T-helper 17 cell (primary cell): ENCODE data around the gene TRAPPC10. TPM values are rescaled to one million over a fixed set of nuclear protein-coding genes. Genes with fewer than 3 reads are reported as not detected.

ENCODE experiments used
- ATAC-seq: fragments of 150-1000 bp; cut with Tn5 transposase; 2 replicates; pipeline ENCODE4 v1.10.0; 2021; ENCODE audit warnings: mild to moderate bottlenecking, moderate library complexity
- DNase-seq, 3 donors: peaks; one replicate each; pipeline versions ENCODE4 v3.0.0 to v3.0.0-alpha.2; 2020 to 2021
- H3K9me3 ChIP-seq: one replicate; pipeline ENCODE4 v1.7.0; 2013; ENCODE audit warnings: low read length, mild to moderate bottlenecking; ENCODE audit not compliant: control insufficient read depth, poor library complexity, severe bottlenecking
- H3K27ac Mint-ChIP-seq: one replicate; pipeline ENCODE4 v1.8.0; 2022; ENCODE audit warnings: mild to moderate bottlenecking, moderate library complexity, mixed read lengths
- H3K27me3 Mint-ChIP-seq: one replicate; pipeline ENCODE4 v1.8.0; 2022; ENCODE audit warnings: mixed read lengths
- H3K36me3 Mint-ChIP-seq: one replicate; pipeline ENCODE4 v1.8.0; 2022; ENCODE audit warnings: low read depth, mixed read lengths
- H3K4me1 Mint-ChIP-seq: one replicate; pipeline ENCODE4 v1.8.0; 2022; ENCODE audit warnings: mild to moderate bottlenecking, mixed read lengths
- H3K4me3 Mint-ChIP-seq: one replicate; pipeline ENCODE4 v1.8.0; 2022; ENCODE audit warnings: mild to moderate bottlenecking, moderate library complexity, mixed read lengths
- total RNA-seq, 4 donors: library from RNA in 2 of 4; stranded (reverse) in 2 of 4; gene quantifications; one replicate each; pipeline ENCODE4 v1.2.3 and lab custom pipeline; 2022 to 2026

Gene TRAPPC10
- total RNA-seq, 2 donors from 2014 or later, result 107 to 122 TPM

DNA sequence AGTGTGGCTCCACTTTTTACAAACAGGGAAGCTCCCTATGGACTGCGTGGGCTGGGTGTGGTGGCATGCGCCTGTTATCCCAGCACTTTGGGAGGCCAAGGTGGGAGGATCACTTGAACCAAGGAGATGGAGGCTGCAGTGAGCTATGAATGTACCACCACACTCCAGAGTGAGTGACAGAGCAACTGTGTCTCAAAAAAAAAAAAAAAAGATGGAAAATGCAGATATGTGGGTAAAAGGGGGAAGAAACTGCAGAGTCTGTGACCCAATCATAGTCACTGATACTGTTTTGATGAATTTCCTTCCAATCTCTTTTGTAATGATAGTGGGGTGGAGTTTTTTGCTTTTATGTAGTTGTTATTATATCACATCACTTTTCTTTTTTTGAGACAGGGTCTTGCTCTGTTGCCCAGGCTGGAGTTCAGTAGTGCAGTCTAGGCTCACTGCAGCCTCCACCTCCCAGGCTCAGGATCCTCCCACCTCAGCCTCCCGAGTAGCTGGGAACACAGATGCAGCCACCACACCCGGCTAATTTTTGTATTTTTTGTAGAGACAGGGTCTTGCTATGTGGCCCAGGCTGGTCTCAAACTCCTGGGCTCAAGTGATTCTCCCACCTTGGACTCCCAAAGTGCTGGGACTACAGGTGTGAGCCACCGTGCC, 8.7 kb upstream of the TRAPPC10 start:
- H3K4me3 Mint-ChIP-seq, result no peak overlapping the region
- H3K9me3 ChIP-seq, result no peaks in the 10 kb centered on the region
- no peak overlapping the region for H3K27ac Mint-ChIP-seq
- H3K36me3 Mint-ChIP-seq, result no peaks in the 10 kb centered on the region
- H3K27me3 Mint-ChIP-seq, result peaks cover 5% of the 10 kb centered on the region
- DNase-seq (no peak), ATAC-seq (no peak)
- H3K4me1 Mint-ChIP-seq, result no peaks in the 10 kb centered on the region

DNA sequence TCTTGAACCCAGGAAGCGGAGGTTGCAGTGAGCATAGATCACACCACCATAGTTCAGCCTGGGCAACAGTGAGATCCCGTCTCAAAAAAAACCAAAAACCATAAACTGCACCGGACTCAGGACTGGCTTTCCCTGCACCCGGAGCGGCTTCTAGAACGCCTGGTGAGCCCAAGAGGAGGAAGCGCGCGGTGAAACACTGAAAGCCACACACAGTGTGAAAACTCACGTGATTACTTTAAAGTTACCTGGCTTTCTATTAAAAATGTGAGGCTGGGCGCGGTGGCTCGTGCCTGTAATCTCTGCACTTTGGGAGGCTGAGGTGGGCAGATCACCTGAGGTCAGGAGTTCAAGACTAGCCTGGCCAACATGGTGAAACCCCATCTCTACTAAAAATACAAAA, 7.0 kb upstream of the TRAPPC10 start:
- H3K4me3 Mint-ChIP-seq, result no peak overlapping the region
- no peak for ATAC-seq
- peaks cover under 1% of the 10 kb centered on the region for H3K4me1 Mint-ChIP-seq
- H3K27me3 Mint-ChIP-seq, result no peaks in the 10 kb centered on the region
- no peaks in the 10 kb centered on the region for H3K36me3 Mint-ChIP-seq
- no peak overlapping the region for H3K27ac Mint-ChIP-seq
- DNase-seq, result no peak
- H3K9me3 ChIP-seq, result no peaks in the 10 kb centered on the region

DNA sequence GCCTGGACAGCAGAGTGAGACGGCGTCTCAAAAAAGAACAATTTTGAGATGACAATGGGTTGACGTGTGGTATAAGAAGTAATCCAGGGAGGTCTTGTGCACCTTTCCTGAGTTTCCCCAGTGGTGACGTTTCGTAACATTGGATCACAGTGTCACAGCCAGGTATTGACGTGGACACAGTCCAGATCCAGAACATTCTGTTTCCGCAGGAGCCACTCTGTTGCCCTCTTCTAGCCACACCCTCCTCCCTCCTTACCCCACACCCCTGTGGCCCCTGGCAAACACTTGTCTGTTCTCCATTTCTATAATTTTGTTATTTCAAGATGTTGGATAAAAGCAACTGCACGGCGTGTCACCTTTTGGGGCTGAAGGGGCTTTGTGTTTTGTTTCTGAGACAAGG, 6.5 kb upstream of the TRAPPC10 start:
- H3K27me3 Mint-ChIP-seq, result no peaks in the 10 kb centered on the region
- no peak for DNase-seq
- no peaks in the 10 kb centered on the region for H3K36me3 Mint-ChIP-seq
- no peak overlapping the region for H3K27ac Mint-ChIP-seq
- no peak overlapping the region for H3K4me3 Mint-ChIP-seq
- no peak for ATAC-seq
- H3K4me1 Mint-ChIP-seq, result peaks cover 5% of the 10 kb centered on the region
- no peaks in the 10 kb centered on the region for H3K9me3 ChIP-seq

DNA sequence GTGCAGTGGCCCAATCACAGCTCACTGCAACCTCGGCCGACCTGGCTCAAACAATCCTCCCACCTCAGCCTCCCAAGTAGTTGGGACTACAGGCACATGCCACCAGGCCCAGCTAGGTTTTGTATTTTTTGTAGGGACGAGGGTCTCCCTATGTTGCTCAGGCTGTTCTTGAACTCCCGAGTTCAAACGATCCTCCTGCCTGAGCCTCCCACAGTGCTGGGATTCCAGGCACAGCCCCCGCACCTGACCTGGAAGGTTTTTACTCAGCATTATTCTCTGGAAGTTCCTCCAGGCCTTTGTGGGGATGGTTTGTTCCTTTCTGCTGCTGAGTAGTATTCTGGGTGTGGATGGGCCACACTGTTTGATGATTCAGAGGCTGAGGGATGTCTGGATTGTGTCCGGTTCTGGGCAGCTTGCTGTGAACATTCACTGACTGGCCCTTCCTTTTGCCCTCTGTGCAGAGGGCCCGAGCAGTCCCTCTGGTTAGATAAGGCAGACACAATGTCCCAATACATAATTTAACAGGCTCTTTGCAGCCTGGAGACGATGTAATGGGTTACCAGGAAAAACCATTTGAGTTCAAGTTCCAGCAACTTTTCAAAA, 6.0 kb upstream of the TRAPPC10 start:
- H3K9me3 ChIP-seq, result no peaks in the 10 kb centered on the region
- H3K4me1 Mint-ChIP-seq, result peaks cover 6% of the 10 kb centered on the region
- no peaks in the 10 kb centered on the region for H3K27me3 Mint-ChIP-seq
- no peak overlapping the region for H3K4me3 Mint-ChIP-seq
- no peak for ATAC-seq
- H3K27ac Mint-ChIP-seq, result no peak overlapping the region
- no peaks in the 10 kb centered on the region for H3K36me3 Mint-ChIP-seq
- no peak for DNase-seq

DNA sequence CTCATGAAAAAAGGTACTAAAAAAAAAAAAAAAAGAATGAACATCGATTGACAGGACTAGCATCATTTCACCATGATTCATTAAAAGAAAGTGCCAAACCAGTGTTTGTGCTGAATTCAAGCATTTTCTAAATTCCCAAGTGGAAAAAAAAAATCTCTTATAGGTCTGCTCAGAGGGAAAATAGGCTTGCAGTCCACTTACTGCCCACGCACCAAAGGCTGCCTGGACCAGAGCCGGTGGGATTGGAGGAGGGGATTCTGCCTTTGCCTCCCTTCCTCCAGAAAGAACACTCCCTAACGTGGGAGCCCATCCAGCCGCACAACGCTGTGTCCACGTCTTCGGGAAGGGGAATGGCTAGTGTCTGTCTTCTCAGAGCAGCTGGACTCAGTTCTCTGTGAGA, 5.5 kb upstream of the TRAPPC10 start:
- DNase-seq, result no peak
- Mint-ChIP-seq H3K4me3 (no peak overlapping the region), H3K27me3 (no peaks in the 10 kb centered on the region), H3K27ac (no peak overlapping the region), H3K36me3 (no peaks in the 10 kb centered on the region), H3K4me1 (peaks cover 9% of the 10 kb centered on the region)
- no peaks in the 10 kb centered on the region for H3K9me3 ChIP-seq
- no peak for ATAC-seq

DNA sequence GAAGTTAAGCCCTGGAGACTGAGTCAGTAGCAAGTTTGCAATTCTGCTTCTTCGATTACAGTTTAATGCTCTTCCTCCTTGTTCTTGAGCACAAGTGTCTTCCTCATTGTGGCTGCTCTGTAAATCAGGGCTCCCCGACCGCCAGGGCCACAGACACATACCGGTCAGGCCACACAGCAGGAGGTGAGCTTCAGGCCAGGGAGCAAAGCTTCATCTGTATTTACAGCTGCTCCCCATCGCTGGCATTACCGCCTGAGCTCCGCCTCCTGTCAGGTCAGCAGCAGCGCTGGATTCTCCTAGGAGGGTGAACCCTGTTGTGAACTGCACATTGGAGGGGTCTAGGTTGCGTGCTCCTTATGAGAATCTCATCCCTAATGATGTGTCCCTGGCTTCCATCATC, 1.7 kb upstream of the TRAPPC10 start:
- no peak for ATAC-seq
- Mint-ChIP-seq H3K27me3 (no peaks in the 10 kb centered on the region), H3K4me3 (no peak overlapping the region), H3K4me1 (peaks cover 27% of the 10 kb centered on the region), H3K36me3 (no peaks in the 10 kb centered on the region), H3K27ac (peak overlapping the region; percentile 88)
- no peaks in the 10 kb centered on the region for H3K9me3 ChIP-seq
- DNase-seq, result no peak

DNA sequence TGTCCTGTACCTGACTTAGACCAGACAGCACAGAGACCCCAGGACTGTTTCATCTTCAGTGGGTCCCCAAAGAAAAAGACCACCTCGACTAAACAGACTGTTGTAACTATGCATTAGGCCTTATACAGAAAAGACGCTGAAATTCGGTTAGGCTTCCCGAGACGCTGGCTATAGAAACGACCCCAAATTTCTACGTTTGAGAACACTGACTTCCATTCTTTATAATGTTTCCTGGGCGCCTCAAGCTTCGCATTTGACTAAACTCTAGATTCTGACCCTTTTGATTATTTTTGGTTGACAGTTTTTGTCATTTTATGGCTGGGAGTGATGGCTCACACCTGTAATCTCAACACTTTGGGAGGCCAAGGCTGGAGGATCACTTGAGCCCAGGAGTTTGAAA, 986 bp upstream of the TRAPPC10 start:
- H3K4me1 Mint-ChIP-seq, result peaks cover 32% of the 10 kb centered on the region
- no peaks in the 10 kb centered on the region for H3K36me3 Mint-ChIP-seq
- DNase-seq (no peak), ATAC-seq (no peak)
- no peaks in the 10 kb centered on the region for H3K9me3 ChIP-seq
- H3K27ac Mint-ChIP-seq, result peak overlapping the region; percentile 88
- H3K27me3 Mint-ChIP-seq, result no peaks in the 10 kb centered on the region
- peak overlapping the region; percentile 93 for H3K4me3 Mint-ChIP-seq

DNA sequence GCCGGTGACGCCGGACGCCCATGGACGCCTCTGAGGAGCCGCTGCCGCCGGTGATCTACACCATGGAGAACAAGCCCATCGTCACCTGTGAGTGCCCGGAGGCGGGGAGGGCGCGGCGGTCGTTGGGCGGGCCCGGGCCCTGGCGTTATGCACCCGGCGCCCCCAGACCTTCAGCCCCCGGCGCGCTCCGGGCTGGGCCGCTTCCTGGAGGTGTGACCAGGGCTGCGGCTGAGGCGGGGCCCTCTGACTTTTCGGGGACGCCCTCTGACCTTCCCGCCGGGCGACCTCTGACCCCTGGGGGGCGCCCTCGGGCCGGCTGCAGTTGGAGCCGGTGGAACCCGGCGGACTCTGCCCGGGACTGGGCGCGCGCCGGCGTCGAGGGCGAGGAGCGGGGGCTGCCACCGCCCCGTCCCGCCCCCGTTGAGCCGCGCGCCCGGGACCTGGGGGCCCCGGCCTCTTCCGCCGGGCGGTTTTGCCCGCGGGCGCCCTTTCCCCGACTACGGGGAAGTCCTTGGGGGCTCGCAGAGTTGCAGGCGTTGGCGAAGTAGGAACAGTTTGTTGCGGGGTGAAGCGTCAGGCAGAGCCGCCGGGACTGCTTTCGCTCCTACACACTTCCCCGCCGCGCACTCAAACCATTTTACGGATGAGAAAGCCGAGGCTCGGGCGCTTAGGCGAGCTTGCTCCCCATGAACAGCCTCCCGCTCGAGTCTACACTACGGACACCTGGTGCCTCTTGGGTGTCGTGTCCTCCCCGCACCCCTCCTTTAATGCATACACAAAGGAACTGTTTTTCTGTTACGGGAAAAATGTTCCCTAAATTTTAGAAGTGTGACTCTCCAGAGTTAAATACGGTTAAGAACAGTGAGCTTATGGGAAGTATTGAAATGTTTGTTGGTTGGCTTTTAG, 618 bp downstream of the TRAPPC10 start:
- Mint-ChIP-seq H3K4me3 (peak overlapping the region; percentile 93), H3K36me3 (no peaks in the 10 kb centered on the region), H3K27me3 (no peaks in the 10 kb centered on the region), H3K4me1 (peaks cover 42% of the 10 kb centered on the region), H3K27ac (peak overlapping the region; percentile 98)
- H3K9me3 ChIP-seq, result no peaks in the 10 kb centered on the region
- peak; percentile 74 for ATAC-seq
- DNase-seq, result peak; percentile 69 to 72 (median 70)

DNA sequence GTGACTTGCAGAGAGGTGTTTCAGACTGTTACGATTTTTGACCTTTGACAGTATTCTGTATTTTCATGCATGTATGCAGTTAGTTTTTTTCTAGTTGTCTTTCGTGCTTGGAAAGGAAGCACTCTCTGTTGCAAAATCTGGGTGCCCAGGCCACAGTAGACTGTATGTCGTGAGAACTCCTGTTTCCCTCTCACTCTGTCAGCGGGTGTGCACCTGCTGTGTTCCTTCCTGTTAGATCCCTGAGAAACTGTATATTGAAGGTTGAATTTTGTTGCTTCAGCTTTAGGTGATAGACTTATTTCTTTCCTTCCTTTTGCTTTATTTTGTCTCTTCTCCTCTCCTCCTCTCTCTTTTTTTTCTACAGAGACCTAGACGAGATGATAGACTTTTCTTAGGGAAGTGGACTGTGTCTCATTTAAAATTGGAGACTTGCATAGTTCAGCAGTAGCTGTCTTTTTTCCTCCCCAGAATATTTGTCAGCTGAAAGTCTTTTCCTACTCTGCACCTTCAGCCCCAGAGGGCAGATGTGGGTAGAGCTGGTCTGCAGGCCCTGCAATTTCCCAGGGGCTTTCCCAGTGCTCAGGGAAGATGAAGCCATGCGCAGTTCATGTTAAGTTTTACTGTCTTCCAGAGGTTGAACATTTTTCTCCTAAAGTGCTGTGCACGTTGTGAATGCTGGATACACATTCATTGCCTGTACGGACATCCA, 1.4 kb downstream of the TRAPPC10 start:
- H3K4me3 Mint-ChIP-seq, result peak overlapping the region; percentile 93
- no peaks in the 10 kb centered on the region for H3K9me3 ChIP-seq
- DNase-seq, result peak; percentile 25 to 34 (median 31)
- peaks cover 48% of the 10 kb centered on the region for H3K4me1 Mint-ChIP-seq
- peak; percentile 59 for ATAC-seq
- H3K27ac Mint-ChIP-seq, result peak overlapping the region; percentile 98
- no peaks in the 10 kb centered on the region for H3K36me3 Mint-ChIP-seq
- no peaks in the 10 kb centered on the region for H3K27me3 Mint-ChIP-seq

DNA sequence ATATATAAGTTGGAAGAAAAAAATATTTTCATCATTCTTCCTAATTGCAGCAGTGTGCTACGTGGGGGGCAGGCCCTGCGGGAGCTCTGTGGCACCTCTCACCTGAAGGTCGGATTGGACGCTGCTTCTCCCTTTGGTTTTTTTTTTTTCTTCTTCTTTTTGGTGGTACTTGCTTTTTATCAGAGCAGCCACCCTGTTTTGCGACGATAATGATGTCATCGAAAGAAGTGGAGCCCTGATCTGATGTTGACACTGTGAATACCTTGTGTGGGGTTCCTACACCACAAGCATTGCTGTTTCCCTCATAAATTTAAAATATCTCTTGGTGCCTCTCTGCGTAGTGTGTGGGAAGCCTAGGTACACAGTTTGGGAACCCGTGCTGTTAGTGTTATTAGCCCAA, 5.5 kb downstream of the TRAPPC10 start:
- Mint-ChIP-seq H3K27me3 (no peaks in the 10 kb centered on the region), H3K4me1 (peaks cover 67% of the 10 kb centered on the region), H3K4me3 (peak overlapping the region; percentile 9), H3K36me3 (no peaks in the 10 kb centered on the region), H3K27ac (peak overlapping the region; percentile 75)
- ATAC-seq, result no peak
- H3K9me3 ChIP-seq, result no peaks in the 10 kb centered on the region
- no peak for DNase-seq

DNA sequence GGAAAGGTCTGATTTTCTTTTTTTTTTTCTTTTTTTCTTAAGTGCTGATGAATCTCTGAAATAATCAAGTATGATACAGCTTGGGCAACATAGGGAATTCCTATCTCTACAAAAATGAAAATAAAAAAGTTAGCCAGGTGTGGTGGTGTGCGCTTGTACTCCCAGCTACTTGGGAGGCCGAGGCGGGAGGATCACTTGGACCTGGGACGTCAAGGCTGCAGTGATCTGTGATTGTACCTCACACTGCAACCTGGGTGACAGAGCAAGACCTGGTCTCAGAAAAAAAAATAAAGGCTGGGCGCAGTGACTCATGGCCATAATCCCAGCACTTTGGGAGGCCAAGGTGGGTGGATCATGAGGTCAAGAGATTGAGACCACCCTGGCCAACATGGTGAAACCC, 6.0 kb downstream of the TRAPPC10 start:
- ATAC-seq (no peak), DNase-seq (no peak)
- peak overlapping the region; percentile 75 for H3K27ac Mint-ChIP-seq
- H3K4me3 Mint-ChIP-seq, result no peak overlapping the region
- no peaks in the 10 kb centered on the region for H3K36me3 Mint-ChIP-seq
- H3K4me1 Mint-ChIP-seq, result peaks cover 67% of the 10 kb centered on the region
- no peaks in the 10 kb centered on the region for H3K9me3 ChIP-seq
- no peaks in the 10 kb centered on the region for H3K27me3 Mint-ChIP-seq

DNA sequence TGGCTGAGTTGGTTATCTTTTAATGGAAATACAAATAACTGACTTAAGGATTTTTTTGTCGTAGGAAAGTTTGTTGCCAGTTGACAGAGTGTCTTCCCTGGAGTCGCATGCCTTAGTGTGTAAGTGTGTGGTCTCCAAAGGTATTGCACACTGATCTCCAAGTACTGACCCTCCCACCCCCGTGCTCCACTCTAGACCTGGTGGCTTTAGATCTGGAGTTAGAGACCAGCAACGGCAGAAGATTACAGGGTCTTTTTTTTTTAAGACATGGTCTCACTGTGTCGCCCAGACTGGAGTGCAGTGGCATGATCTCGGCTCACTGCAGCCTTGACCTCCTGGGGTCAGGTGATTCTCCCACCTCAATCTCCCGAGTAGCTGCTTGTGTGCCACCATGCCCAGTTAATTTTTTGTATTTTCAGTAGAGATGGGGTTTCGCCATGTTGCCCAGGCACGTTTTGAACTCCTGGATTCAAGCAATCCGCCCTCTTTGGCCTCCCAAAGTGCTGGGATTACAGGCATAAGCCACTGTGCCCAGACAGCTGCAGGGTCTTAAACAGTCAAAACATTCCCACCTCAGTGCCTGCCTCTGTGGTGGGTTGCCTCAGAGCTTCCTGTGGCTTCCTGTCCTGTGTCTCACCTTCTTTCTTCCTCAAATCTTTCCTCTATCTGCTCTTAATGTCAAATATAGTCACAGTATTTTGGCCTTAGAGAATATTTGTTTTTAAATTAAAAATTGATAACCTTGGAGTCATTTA, 6.9 kb downstream of the TRAPPC10 start:
- H3K36me3 Mint-ChIP-seq, result no peaks in the 10 kb centered on the region
- peak overlapping the region; percentile 28 for H3K4me3 Mint-ChIP-seq
- no peaks in the 10 kb centered on the region for H3K27me3 Mint-ChIP-seq
- DNase-seq (no peak), ATAC-seq (peak; percentile 27)
- peak overlapping the region; percentile 4 for H3K27ac Mint-ChIP-seq
- H3K9me3 ChIP-seq, result no peaks in the 10 kb centered on the region
- H3K4me1 Mint-ChIP-seq, result peaks cover 65% of the 10 kb centered on the region
